Vagina (tissue), 2 donors: Measurements from ENCODE around the gene PAQR4. TPM values are rescaled to one million over a fixed set of nuclear protein-coding genes. Genes with fewer than 3 reads are reported as not detected.

ENCODE experiments used
- DNase-seq, 2 donors: peaks; one replicate each; pipeline ENCODE4 v3.0.0-alpha.2; 2017; ENCODE audit errors: extremely low spot score in 2 of 2
- H3K27ac ChIP-seq: fragments of 200-600 bp; sonication (generic); one replicate; pipeline ENCODE4 v1.5.1; 2019
- H3K27me3 ChIP-seq: fragments of 200-600 bp; sonication (generic); one replicate; pipeline ENCODE4 v1.5.1; 2019
- H3K36me3 ChIP-seq, 2 donors: fragments of 200-600 bp; sonication (generic); one replicate each; pipeline ENCODE4 v1.5.1; 2017 to 2019
- H3K4me1 ChIP-seq: fragments of 200-600 bp; sonication (generic); one replicate; pipeline ENCODE4 v1.5.1; 2019
- H3K4me3 ChIP-seq, 2 donors: fragments of 200-600 bp; sonication (generic); 1 replicate in 1 of 2; 2 replicates in 1 of 2; pipeline ENCODE4 v1.5.1; 2016 to 2019
- H3K9me3 ChIP-seq: fragments of 200-600 bp; sonication (generic); one replicate; pipeline ENCODE4 v1.5.1; 2019
- POLR2A ChIP-seq, 2 donors: fragments of 450-650 bp; IDR thresholded peaks; one replicate each; pipeline ENCODE4 v1.6.1; 2017; ENCODE audit warnings: antibody characterized with exemption in 2 of 2, mild to moderate bottlenecking in 2 of 2, moderate library complexity in 2 of 2
- POLR2AphosphoS5 ChIP-seq, 2 donors: sonication (generic); formaldehyde crosslinking; IDR thresholded peaks; one replicate each; pipeline ENCODE4 v1.9.0; 2017; ENCODE audit warnings: antibody characterized with exemption in 2 of 2, mild to moderate bottlenecking in 2 of 2, low read depth in 1 of 2; ENCODE audit not compliant: insufficient read depth in 1 of 2
- intact Hi-C: fragments of 100-400 bp; cut with DNase I; formaldehyde crosslinking; loops from one replicate; pipeline ENCODE4 v1.15.1; 2023
- total RNA-seq: library from RNA; depleted of rRNA; stranded (reverse); fragments of >200 nt; gene quantifications from one replicate; pipeline ENCODE4 v1.2.3, GENCODE V29; 2016
- TF ChIP-seq, protein P1 (sequence below), 3 experiments: fragments of 450-650 bp in 2 of 3; fragments of 200-600 bp in 1 of 3; sonication (generic) in 1 of 3; IDR thresholded peaks; one replicate each; pipeline ENCODE4 v1.5.1; 2017 to 2019; ENCODE audit warnings: antibody characterized with exemption in 3 of 3, mild to moderate bottlenecking in 2 of 3, moderate library complexity in 2 of 3

Gene PAQR4
- total RNA-seq, 1 donor from 2014 or later, result 2.7 TPM

DNA sequence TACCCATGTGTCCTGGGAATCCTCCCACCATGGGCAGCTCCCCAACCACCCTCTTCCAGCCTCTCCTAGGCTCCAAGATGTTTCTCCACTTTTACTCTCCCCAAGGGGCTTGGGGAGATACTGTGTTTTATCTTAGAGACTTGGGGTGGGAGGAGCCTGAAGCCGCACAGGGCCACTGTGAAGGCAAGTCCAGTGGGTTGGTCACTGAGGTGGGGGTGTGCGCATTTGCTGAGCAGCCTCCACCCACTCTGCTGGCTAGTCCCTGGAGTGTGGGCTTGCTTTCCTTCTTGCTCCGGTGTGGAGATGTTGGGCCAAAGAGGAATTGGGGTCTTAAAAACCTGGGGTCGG lies 39.5 kb downstream of the PAQR4 start:
- H3K27ac ChIP-seq, result no peak overlapping the region
- peaks cover 11% of the 10 kb centered on the region for H3K27me3 ChIP-seq

DNA sequence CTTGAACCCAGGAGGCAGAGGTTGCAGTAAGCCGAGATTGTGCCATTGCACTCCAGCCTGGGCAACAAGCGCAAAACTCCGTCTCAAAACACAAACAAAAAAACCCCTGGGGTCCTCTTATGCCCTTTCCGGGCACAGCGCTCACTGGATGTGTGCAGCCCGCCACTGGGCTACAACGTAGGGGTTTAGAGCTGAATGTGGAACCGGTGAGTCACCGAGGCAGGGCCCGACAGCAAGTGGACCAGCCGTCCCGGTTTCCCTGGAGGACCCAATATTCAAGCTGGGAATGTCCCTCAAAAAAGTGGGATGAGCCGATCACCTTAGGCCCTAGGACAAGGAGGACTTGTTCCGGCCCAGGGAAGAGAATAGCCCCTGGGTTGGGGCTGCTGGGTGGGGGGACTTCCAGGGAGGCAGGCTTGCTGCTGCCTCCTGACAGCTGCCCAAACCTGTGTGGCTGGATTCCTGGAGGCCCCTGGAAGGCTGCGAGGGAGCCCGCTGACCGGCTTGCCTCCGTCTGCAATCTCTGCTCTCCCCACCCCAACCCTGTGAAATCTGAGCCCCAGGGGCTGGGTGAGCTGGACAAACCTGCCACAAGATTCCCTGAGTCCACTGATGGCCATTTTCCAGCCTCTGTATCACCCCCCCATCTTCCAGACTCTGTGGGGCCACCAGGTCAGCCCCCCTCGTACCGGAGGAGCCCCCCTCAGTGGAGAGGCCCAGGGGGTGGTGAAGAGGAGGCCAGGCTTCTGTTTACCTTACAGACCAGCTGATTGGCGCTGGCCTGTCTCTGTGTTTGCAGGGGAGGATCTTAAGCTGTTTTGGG lies 40.6 kb downstream of the PAQR4 start:
- TF ChIP-seq POLR2AphosphoS5 (IDR thresholded peaks at IDR 0.05; ENCODE audit: insufficient read depth in 1 of 2, low read depth in 1 of 2), result no peak
- intact Hi-C loops, result no loop called here
- H3K9me3 ChIP-seq, result no peaks in the 10 kb centered on the region
- no peak for DNase-seq
- no peaks in the 10 kb centered on the region for H3K36me3 ChIP-seq
- H3K27me3 ChIP-seq, result peaks cover 11% of the 10 kb centered on the region
- no peak overlapping the region for H3K27ac ChIP-seq
- peaks cover 7% of the 10 kb centered on the region for H3K4me1 ChIP-seq
- H3K4me3 ChIP-seq, result no peak overlapping the region

More for the DNA sequence above, 39.5 kb downstream of the PAQR4 start:
- intact Hi-C loops, result no loop called here
- TF ChIP-seq, protein P1, sequence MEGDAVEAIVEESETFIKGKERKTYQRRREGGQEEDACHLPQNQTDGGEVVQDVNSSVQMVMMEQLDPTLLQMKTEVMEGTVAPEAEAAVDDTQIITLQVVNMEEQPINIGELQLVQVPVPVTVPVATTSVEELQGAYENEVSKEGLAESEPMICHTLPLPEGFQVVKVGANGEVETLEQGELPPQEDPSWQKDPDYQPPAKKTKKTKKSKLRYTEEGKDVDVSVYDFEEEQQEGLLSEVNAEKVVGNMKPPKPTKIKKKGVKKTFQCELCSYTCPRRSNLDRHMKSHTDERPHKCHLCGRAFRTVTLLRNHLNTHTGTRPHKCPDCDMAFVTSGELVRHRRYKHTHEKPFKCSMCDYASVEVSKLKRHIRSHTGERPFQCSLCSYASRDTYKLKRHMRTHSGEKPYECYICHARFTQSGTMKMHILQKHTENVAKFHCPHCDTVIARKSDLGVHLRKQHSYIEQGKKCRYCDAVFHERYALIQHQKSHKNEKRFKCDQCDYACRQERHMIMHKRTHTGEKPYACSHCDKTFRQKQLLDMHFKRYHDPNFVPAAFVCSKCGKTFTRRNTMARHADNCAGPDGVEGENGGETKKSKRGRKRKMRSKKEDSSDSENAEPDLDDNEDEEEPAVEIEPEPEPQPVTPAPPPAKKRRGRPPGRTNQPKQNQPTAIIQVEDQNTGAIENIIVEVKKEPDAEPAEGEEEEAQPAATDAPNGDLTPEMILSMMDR (IDR thresholded peaks at IDR 0.05), result no peak
- TF ChIP-seq POLR2AphosphoS5 (IDR thresholded peaks at IDR 0.05; ENCODE audit: insufficient read depth in 1 of 2, low read depth in 1 of 2) (no peak), POLR2A (IDR thresholded peaks at IDR 0.05) (no peak)
- H3K4me1 ChIP-seq, result peaks cover 8% of the 10 kb centered on the region
- no peak for DNase-seq
- no peaks in the 10 kb centered on the region for H3K9me3 ChIP-seq
- H3K4me3 ChIP-seq, result no peak overlapping the region
- no peaks in the 10 kb centered on the region for H3K36me3 ChIP-seq

DNA sequence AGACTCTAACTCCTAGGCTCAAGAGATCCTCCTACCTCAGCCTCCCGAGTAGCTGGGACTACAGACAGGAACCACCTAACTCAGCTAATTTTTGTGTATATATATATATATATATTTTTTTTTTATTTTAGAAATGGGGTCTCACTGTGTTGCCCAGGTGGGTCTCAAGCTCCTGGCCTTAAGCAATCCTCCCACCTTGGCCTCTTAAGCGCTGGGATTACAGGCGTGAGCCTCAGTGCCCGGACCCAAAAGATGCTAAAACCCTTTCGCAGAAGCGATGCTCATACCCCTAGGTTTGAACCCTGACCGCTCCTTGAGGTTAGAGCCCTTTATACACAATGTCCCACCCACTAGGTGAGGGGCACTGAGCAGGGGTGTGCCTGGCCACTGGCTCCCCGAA lies 41.4 kb downstream of the PAQR4 start:
- no peaks in the 10 kb centered on the region for H3K36me3 ChIP-seq
- intact Hi-C loops, result no loop called here
- TF ChIP-seq, protein P1 (IDR thresholded peaks at IDR 0.05), result no peak
- TF ChIP-seq POLR2AphosphoS5 (IDR thresholded peaks at IDR 0.05; ENCODE audit: insufficient read depth in 1 of 2, low read depth in 1 of 2) (no peak), POLR2A (IDR thresholded peaks at IDR 0.05) (no peak)
- no peak for DNase-seq
- no peak overlapping the region for H3K27ac ChIP-seq
- peaks cover 11% of the 10 kb centered on the region for H3K27me3 ChIP-seq
- no peak overlapping the region for H3K4me3 ChIP-seq
- no peaks in the 10 kb centered on the region for H3K9me3 ChIP-seq
- H3K4me1 ChIP-seq, result peaks cover 3% of the 10 kb centered on the region

DNA sequence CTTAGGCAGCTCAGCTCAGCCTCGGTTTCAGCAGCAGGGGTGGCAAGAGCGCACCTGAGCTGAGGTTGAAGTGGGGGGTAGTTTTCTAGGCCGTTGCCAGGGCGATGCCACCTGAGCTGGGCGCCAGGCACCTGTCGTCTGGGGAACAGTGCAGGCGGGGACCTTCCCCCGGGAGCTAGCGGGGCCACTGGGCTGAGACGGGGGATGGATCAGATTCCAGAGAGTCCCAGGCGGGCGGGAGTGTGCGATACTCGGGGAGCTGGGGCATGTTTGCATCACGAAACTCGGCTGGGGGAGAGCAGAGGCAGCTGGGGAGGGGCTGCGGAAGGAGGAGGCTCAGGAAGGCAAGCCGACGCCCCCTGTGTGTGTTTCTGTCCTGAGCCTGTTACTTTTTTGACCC lies 43.1 kb downstream of the PAQR4 start:
- peaks cover 11% of the 10 kb centered on the region for H3K27me3 ChIP-seq

DNA sequence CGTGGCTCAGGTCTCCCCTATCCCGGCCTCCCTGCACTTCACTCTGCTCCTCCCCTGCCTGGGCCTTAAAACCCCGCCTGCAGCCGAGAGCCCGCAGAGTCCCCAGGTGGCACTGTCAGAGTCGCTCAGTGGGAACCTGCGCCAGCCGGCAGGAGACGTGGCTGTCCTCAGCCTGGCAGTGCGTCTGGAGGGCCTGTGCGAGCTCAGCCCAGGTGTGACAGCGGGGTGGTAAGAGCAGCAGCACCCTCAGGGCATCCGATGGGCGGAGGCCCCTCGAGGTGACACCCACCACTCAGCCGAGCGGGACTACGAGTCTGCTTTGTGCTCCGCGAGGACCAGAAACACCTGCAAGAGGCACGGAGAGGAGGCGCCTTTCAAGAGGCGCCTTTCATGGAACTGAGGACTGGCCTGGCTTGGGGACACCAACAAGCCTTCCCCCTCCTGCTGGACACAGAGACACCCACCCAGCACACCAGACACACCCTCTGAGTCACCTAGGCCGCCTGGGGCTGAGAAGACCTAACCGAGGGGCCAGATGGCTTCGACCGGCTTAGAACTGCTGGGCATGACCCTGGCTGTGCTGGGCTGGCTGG lies 43.8 kb downstream of the PAQR4 start, which contains the start of gene CLDN9:
Gene CLDN9, plus strand, starts transcription at position 96 of the 593 bp plus-strand sequence. Its CDS starts 440 bp downstream, at position 536.
- DNase-seq, result no peak
- Histone ChIP-seq H3K4me3 (no peak within 1 kb of the TSS), H3K4me1 (peaks cover 3% of the 10 kb centered on the region), H3K9me3 (no peaks in the 10 kb centered on the region), H3K27ac (no peak within 1 kb of the TSS), H3K36me3 (no peaks in the 10 kb centered on the region), H3K27me3 (peaks cover 16% of the 10 kb centered on the region)
- intact Hi-C loops, result no loop called here
- TF ChIP-seq, protein P1 (IDR thresholded peaks at IDR 0.05), result no peak
- TF ChIP-seq POLR2AphosphoS5 (IDR thresholded peaks at IDR 0.05; ENCODE audit: insufficient read depth in 1 of 2, low read depth in 1 of 2) (no peak), POLR2A (IDR thresholded peaks at IDR 0.05) (no peak)

More for the DNA sequence above, 43.1 kb downstream of the PAQR4 start:
- intact Hi-C loops, result no loop called here
- H3K27ac ChIP-seq, result no peak overlapping the region
- H3K4me1 ChIP-seq, result peaks cover 3% of the 10 kb centered on the region
- H3K9me3 ChIP-seq, result no peaks in the 10 kb centered on the region
- no peaks in the 10 kb centered on the region for H3K36me3 ChIP-seq
- no peak overlapping the region for H3K4me3 ChIP-seq
- TF ChIP-seq POLR2A (IDR thresholded peaks at IDR 0.05) (no peak), POLR2AphosphoS5 (IDR thresholded peaks at IDR 0.05; ENCODE audit: insufficient read depth in 1 of 2, low read depth in 1 of 2) (no peak)
- TF ChIP-seq, protein P1 (IDR thresholded peaks at IDR 0.05), result no peak
- no peak for DNase-seq
